H9 (cell line): Measurements from ENCODE around the gene OGG1. TPM values are rescaled to one million over a fixed set of nuclear protein-coding genes. Genes with fewer than 3 reads are reported as not detected.

ENCODE experiments used
- DNase-seq: peaks from one replicate; pipeline ENCODE4 v3.0.0-alpha.2; 2017
- H2AFZ ChIP-seq: one replicate; pipeline ENCODE4 v1.6.1; 2013; ENCODE audit warnings: mild to moderate bottlenecking, low read length, control low read depth, moderate library complexity
- H2AK5ac ChIP-seq: 2 replicates; pipeline ENCODE4 v1.6.1; 2013; ENCODE audit warnings: low read length, control low read depth, mixed read lengths; ENCODE audit not compliant: insufficient read length
- H2BK120ac ChIP-seq: one replicate; pipeline ENCODE4 v1.6.1; 2013; ENCODE audit warnings: low read depth, mild to moderate bottlenecking, low read length, control low read depth, inconsistent platforms; ENCODE audit not compliant: poor library complexity, severe bottlenecking
- H2BK12ac ChIP-seq: 2 replicates; pipeline ENCODE4 v1.6.1; 2013; ENCODE audit warnings: low read length, control low read depth, mixed read lengths, low read depth; ENCODE audit not compliant: insufficient read length
- H2BK15ac ChIP-seq: 2 replicates; pipeline ENCODE4 v1.6.1; 2013; ENCODE audit warnings: low read depth, low read length, control low read depth
- H2BK20ac ChIP-seq: one replicate; pipeline ENCODE4 v1.6.1; 2013; ENCODE audit warnings: low read depth, mild to moderate bottlenecking, low read length, control low read depth, inconsistent platforms; ENCODE audit not compliant: poor library complexity, severe bottlenecking
- H2BK5ac ChIP-seq: 2 replicates; pipeline ENCODE4 v1.6.1; 2013; ENCODE audit warnings: low read length, control low read depth, mixed read lengths; ENCODE audit not compliant: insufficient read length
- H3K14ac ChIP-seq: 2 replicates; pipeline ENCODE4 v1.6.1; 2013; ENCODE audit warnings: low read length, control low read depth; ENCODE audit not compliant: insufficient read depth
- H3K18ac ChIP-seq: 2 replicates; pipeline ENCODE4 v1.6.1; 2013; ENCODE audit warnings: low read depth, mild to moderate bottlenecking, mixed read lengths, low read length, control low read depth; ENCODE audit not compliant: insufficient read length
- H3K23ac ChIP-seq: 2 replicates; pipeline ENCODE4 v1.6.1; 2013; ENCODE audit warnings: low read length, control low read depth, mixed read lengths, low read depth; ENCODE audit not compliant: insufficient read length
- H3K23me2 ChIP-seq: 2 replicates; pipeline ENCODE4 v1.6.1; 2013; ENCODE audit warnings: low read depth, mild to moderate bottlenecking, mixed read lengths, low read length, control low read depth; ENCODE audit not compliant: insufficient read length, poor library complexity, severe bottlenecking
- H3K27ac ChIP-seq: 2 replicates; pipeline ENCODE4 v1.5.1; 2013; ENCODE audit warnings: low read length, control low read depth, mixed read lengths, low read depth; ENCODE audit not compliant: insufficient read length
- H3K27me3 ChIP-seq: 2 replicates; pipeline ENCODE4 v1.6.1; 2013; ENCODE audit warnings: low read length, control low read depth, inconsistent platforms; ENCODE audit not compliant: insufficient read depth
- H3K4ac ChIP-seq: 2 replicates; pipeline ENCODE4 v1.6.1; 2013; ENCODE audit warnings: low read depth, mild to moderate bottlenecking, control low read depth, inconsistent platforms, low read length, moderate library complexity
- H3K4me1 ChIP-seq: 2 replicates; pipeline ENCODE4 v1.6.1; 2013; ENCODE audit warnings: low read length, control low read depth, inconsistent platforms; ENCODE audit not compliant: insufficient read depth
- H3K4me2 ChIP-seq: 2 replicates; pipeline ENCODE4 v1.6.1; 2013; ENCODE audit warnings: low read length, control low read depth, mixed read lengths; ENCODE audit not compliant: insufficient read length, insufficient read depth
- H3K56ac ChIP-seq: 2 replicates; pipeline ENCODE4 v1.6.1; 2013; ENCODE audit warnings: low read depth, mild to moderate bottlenecking, mixed read lengths, low read length, control low read depth; ENCODE audit not compliant: insufficient read length
- H3K79me1 ChIP-seq: 2 replicates; pipeline ENCODE4 v1.6.1; 2013; ENCODE audit warnings: low read depth, mild to moderate bottlenecking, moderate library complexity, low read length, control low read depth, inconsistent platforms; ENCODE audit not compliant: insufficient read depth, poor library complexity, severe bottlenecking
- H3K79me2 ChIP-seq: 2 replicates; pipeline ENCODE4 v1.6.1; 2013; ENCODE audit warnings: low read length, control low read depth, inconsistent platforms; ENCODE audit not compliant: insufficient read depth
- H3K9ac ChIP-seq: 2 replicates; pipeline ENCODE4 v1.6.1; 2013; ENCODE audit warnings: low read length, control low read depth, mixed read lengths; ENCODE audit not compliant: insufficient read length; ENCODE audit errors: extremely low read depth
- H3K9me3 ChIP-seq: one replicate; pipeline ENCODE4 v1.6.1; 2013; ENCODE audit warnings: low read depth, low read length, inconsistent platforms; ENCODE audit not compliant: control insufficient read depth
- H3T11ph ChIP-seq: one replicate; pipeline ENCODE4 v1.6.1; 2013; ENCODE audit warnings: mild to moderate bottlenecking, low read length, control low read depth, inconsistent platforms
- H4K20me1 ChIP-seq: one replicate; pipeline ENCODE4 v1.6.1; 2013; ENCODE audit not compliant: control insufficient read depth, insufficient read length, insufficient read depth
- H4K5ac ChIP-seq: 2 replicates; pipeline ENCODE4 v1.6.1; 2013; ENCODE audit warnings: low read depth, mild to moderate bottlenecking, mixed read lengths, low read length, control low read depth; ENCODE audit not compliant: insufficient read length
- H4K8ac ChIP-seq: replicated peaks from 2 replicates; pipeline ENCODE4 v1.6.1; 2013; ENCODE audit warnings: low read length, control low read depth, mixed read lengths, low read depth; ENCODE audit not compliant: insufficient read length
- H4K91ac ChIP-seq: 2 replicates; pipeline ENCODE4 v1.6.1; 2013; ENCODE audit warnings: low read depth, mild to moderate bottlenecking, moderate library complexity, mixed read lengths, low read length, control low read depth; ENCODE audit not compliant: insufficient read length
- H3K27ac Mint-ChIP-seq, 3 experiments: 2 replicates in 2 of 3; 3 replicates in 1 of 3; pipeline ENCODE4 v1.8.0; 2020 to 2021; ENCODE audit warnings: mixed read lengths in 3 of 3, mild to moderate bottlenecking in 1 of 3, moderate library complexity in 1 of 3
- H3K27me3 Mint-ChIP-seq: 2 replicates; pipeline ENCODE4 v1.8.0; 2021; ENCODE audit warnings: low read depth, mild to moderate bottlenecking, moderate library complexity, mixed read lengths
- H3K36me3 Mint-ChIP-seq, 3 experiments: 2 replicates in 2 of 3; 3 replicates in 1 of 3; pipeline ENCODE4 v1.8.0; 2020 to 2021; ENCODE audit warnings: low read depth in 3 of 3, mixed read lengths in 3 of 3; ENCODE audit not compliant: insufficient read depth in 1 of 3
- H3K4me1 Mint-ChIP-seq, 2 experiments: 2 replicates each; pipeline ENCODE4 v1.8.0; 2020; ENCODE audit warnings: mixed read lengths in 2 of 2
- H3K4me3 Mint-ChIP-seq, 2 experiments: 2 replicates in 1 of 2; 3 replicates in 1 of 2; pipeline ENCODE4 v1.8.0; 2020 to 2021; ENCODE audit warnings: mild to moderate bottlenecking in 2 of 2, mixed read lengths in 2 of 2, moderate library complexity in 1 of 2
- H3K9me3 Mint-ChIP-seq, 2 experiments: 2 replicates in 1 of 2; 3 replicates in 1 of 2; pipeline ENCODE4 v1.8.0; 2020; ENCODE audit warnings: mild to moderate bottlenecking in 2 of 2, mixed read lengths in 2 of 2, moderate library complexity in 1 of 2
- CTCF ChIP-seq: fragments of 200-600 bp; sonication (generic); conservative IDR thresholded peaks from 3 replicates; pipeline ENCODE4 v1.8.0; 2021; ENCODE audit warnings: antibody characterized with exemption, mild to moderate bottlenecking
- WGBS: extraction: QIAGEN DNeasy Blood & Tissue Kit; methylation state at CpG from one replicate; pipeline ENCODE4 v1.1.7; 2013; ENCODE audit warnings: missing lambda C conversion rate, low lambda C conversion rate, mixed read lengths; ENCODE audit not compliant: insufficient read length; ENCODE audit errors: extremely low coverage; 5-methylcytosine and 5-hydroxymethylcytosine counted together
- total RNA-seq: library from RNA; stranded (reverse); gene quantifications from 2 replicates; pipeline ENCODE4 v1.2.1, GENCODE V29; 2021

OGG1 gene
- total RNA-seq, 1 experiment from 2014 or later = 43.4 TPM

DNA sequence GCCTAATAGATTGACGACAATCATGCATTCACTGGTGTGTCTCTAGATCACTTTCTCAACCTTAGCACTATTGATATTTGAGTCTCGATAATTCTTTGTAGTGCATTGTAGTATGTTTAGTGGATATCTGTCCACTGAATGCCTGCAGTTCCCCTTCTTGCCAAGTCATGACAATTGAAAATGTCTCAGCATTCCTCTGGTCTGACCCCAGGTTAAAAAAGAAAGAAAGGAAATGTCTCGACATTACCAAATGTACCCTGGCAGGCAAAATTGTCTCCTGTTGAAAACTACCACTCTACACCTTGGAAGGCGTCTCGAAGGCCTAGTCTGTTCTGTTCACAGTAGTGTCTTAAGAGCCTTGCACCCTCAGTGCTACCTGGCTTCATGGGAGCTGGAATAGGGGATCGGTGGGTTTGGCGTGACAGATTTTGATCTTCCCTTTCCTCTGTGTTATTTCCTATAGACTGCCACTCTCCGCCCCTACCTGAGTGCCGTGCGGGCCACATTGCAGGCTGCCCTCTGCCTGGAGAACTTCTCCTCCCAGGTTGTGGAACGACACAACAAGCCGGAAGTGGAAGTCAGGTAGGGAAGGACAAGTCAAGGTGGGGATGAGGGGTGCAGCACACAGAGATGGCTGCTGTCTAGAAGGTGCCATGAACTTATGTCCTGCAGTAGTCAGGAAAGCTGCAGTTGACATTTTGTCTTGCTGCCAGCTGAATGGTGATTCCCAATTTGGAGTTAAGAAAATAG is 47.6 kb downstream of the OGG1 start:
- no CpG with 5 or more reads among the region's 12 CpGs for WGBS
- Histone ChIP-seq H3K79me2 (peaks cover 5% of the 10 kb centered on the region; the same call in 1 of the 2 replicates), H4K5ac (no peak overlapping the region), H2BK12ac (no peak overlapping the region), H3K56ac (no peak overlapping the region), H3K4me2 (no peak overlapping the region), H2AK5ac (no peak overlapping the region), H4K8ac (no peak overlapping the region), H2BK20ac (no peak overlapping the region), H3K14ac (no peak overlapping the region), H2BK120ac (no peak overlapping the region), H3K4ac (no peak overlapping the region), H3K9me3 (no peaks in the 10 kb centered on the region), H3K18ac (no peak overlapping the region), H3K27ac (no peak overlapping the region), H3K4me1 (no peaks in the 10 kb centered on the region), H3K27me3 (no peaks in the 10 kb centered on the region; the same call in 1 of the 2 replicates), H4K91ac (no peak overlapping the region), H2AFZ (no peak overlapping the region), H3K79me1 (no peaks in the 10 kb centered on the region), H2BK5ac (no peak overlapping the region), H2BK15ac (no peak overlapping the region), H4K20me1 (no peaks in the 10 kb centered on the region), H3K9ac (no peak overlapping the region), H3K23ac (no peak overlapping the region), H3K23me2 (peaks cover 6% of the 10 kb centered on the region), H3T11ph (no peak overlapping the region)
- Mint-ChIP-seq H3K27ac (peak overlapping the region in 1 of 3 experiments; percentile 33; a peak in 2 of 7 replicates), H3K27me3 (peaks cover 1% of the 10 kb centered on the region; the same call in 1 of the 2 replicates), H3K9me3 (no peaks in the 10 kb centered on the region), H3K4me1 (peaks cover 6 to 15% of the 10 kb centered on the region in 2 experiments), H3K36me3 (peaks cover 43 to 70% (median 56%) of the 10 kb centered on the region in 3 experiments; a peak in 6 of 7 replicates), H3K4me3 (no peak overlapping the region)
- TF ChIP-seq CTCF = no peak
- no peak for DNase-seq
